CD4-positive, alpha-beta memory T cell (primary cell): ENCODE data around the gene SNAP25. TPM values are rescaled to one million over a fixed set of nuclear protein-coding genes. Genes with fewer than 3 reads are reported as not detected.
A peak's percentile ranks its signal among the peaks of the same experiment; 100 is the strongest.

Experiments used
- CTCF ChIA-PET: fragments of 350-600 bp; sonication (Branson Sonifier 250); formaldehyde crosslinking; loops from one replicate; lab custom pipeline; 2021; ENCODE audit warnings: inconsistent platforms; ENCODE audit not compliant: partially characterized antibody; lab: Charles Lee
- POLR2A ChIA-PET: fragments of 350-600 bp; sonication (Branson Sonifier 250); formaldehyde crosslinking; loops from one replicate; lab custom pipeline; 2021; ENCODE audit not compliant: partially characterized antibody; lab: Charles Lee
- DNase-seq, 5 donors: peaks; one replicate each; pipeline versions ENCODE4 v3.0.0 to v3.0.0-alpha.2; 2020 to 2022; ENCODE audit warnings: mixed read lengths in 1 of 5
- H3K27ac ChIP-seq: one replicate; pipeline ENCODE4 v1.7.0; 2013; ENCODE audit warnings: low read depth, low read length
- H3K27me3 ChIP-seq: 2 replicates; pipeline ENCODE4 v1.7.0; 2013; ENCODE audit warnings: mild to moderate bottlenecking, low read length, moderate library complexity; ENCODE audit not compliant: insufficient read depth
- H3K36me3 ChIP-seq: 2 replicates; pipeline ENCODE4 v1.7.0; 2013; ENCODE audit warnings: mild to moderate bottlenecking, low read length, moderate library complexity; ENCODE audit not compliant: insufficient read depth
- H3K4me1 ChIP-seq: 2 replicates; pipeline ENCODE4 v1.7.0; 2013; ENCODE audit warnings: mild to moderate bottlenecking, low read length, moderate library complexity; ENCODE audit not compliant: insufficient read depth
- H3K4me3 ChIP-seq, 2 donors: one replicate each; pipeline ENCODE4 v1.7.0; 2013; ENCODE audit warnings: low read length in 2 of 2, mild to moderate bottlenecking in 1 of 2
- H3K9me3 ChIP-seq, 2 donors: one replicate each; pipeline ENCODE4 v1.7.0; 2013; ENCODE audit warnings: low read length in 2 of 2, control low read depth in 1 of 2; ENCODE audit not compliant: control insufficient read depth in 1 of 2
- H3K27ac Mint-ChIP-seq, 7 donors: one replicate each; pipeline ENCODE4 v1.8.0; 2020 to 2021; ENCODE audit warnings: mixed read lengths in 7 of 7, mild to moderate bottlenecking in 6 of 7, inconsistent platforms in 3 of 7, moderate library complexity in 3 of 7
- H3K27me3 Mint-ChIP-seq, 2 donors: one replicate each; pipeline ENCODE4 v1.8.0; 2020 to 2021; ENCODE audit warnings: mixed read lengths in 2 of 2
- H3K36me3 Mint-ChIP-seq, 2 donors: one replicate each; pipeline ENCODE4 v1.8.0; 2020 to 2021; ENCODE audit warnings: mixed read lengths in 2 of 2, inconsistent platforms in 1 of 2, mild to moderate bottlenecking in 1 of 2
- H3K4me1 Mint-ChIP-seq, 4 donors: one replicate each; pipeline ENCODE4 v1.8.0; 2020 to 2021; ENCODE audit warnings: mixed read lengths in 4 of 4, mild to moderate bottlenecking in 1 of 4
- H3K4me3 Mint-ChIP-seq, 8 donors: one replicate each; pipeline ENCODE4 v1.8.0; 2020 to 2021; ENCODE audit warnings: mixed read lengths in 8 of 8, mild to moderate bottlenecking in 7 of 8, moderate library complexity in 6 of 8, inconsistent platforms in 3 of 8
- H3K9me3 Mint-ChIP-seq, 8 donors: one replicate each; pipeline ENCODE4 v1.8.0; 2020 to 2021; ENCODE audit warnings: mixed read lengths in 8 of 8, mild to moderate bottlenecking in 5 of 8, inconsistent platforms in 3 of 8, moderate library complexity in 1 of 8
- intact Hi-C: fragments of 100-400 bp; cut with micrococcal nuclease; formaldehyde crosslinking; loops from one replicate; pipeline ENCODE4 v1.15.1; 2023
- polyA plus RNA-seq, 2 donors: library from polyadenylated mRNA; unstranded; fragments of 300-500 nt; fragmentation: Illumina TruSeq; gene quantifications; one replicate each; pipeline ENCODE4 v1.2.3, GENCODE V29; 2021
- total RNA-seq, 2 experiments: library from RNA; stranded (reverse); gene quantifications; one replicate each; pipeline ENCODE4 v1.2.3, GENCODE V29; 2021

SNAP25 gene
- total and polyA plus RNA-seq, 4 experiments from 2014 or later, result 0.14 TPM; not detected in 3

DNA sequence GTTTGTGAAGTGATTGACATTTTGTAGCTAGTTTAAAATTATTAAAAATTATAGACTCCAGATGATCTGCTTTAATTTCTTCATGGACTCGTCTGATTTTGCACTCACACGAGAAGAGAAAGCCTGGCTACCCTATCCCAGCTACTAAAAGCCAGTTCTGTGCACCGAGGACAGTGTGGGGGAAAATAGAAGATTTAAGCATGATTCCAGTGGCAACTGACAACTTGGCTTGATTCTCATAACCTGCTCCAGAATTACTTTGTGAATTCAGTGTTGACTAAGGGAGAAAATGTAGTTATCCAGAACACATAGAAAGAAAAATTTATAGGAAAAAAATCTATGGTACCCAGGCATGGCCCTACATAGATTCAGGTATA, 88.7 kb downstream of the SNAP25 start:
- Histone ChIP-seq H3K9me3 (no peaks in the 10 kb centered on the region), H3K4me1 (peaks cover 14% of the 10 kb centered on the region), H3K4me3 (no peak overlapping the region), H3K27me3 (no peaks in the 10 kb centered on the region), H3K27ac (no peak overlapping the region), H3K36me3 (no peaks in the 10 kb centered on the region)
- intact Hi-C loops, result no loop called here
- CTCF ChIA-PET, result interaction anchor here (0.7 kb wide), 1 partner anchor 9 kb away, joined by 3 read pairs; no protein-coding TSS in a partner anchor
- POLR2A ChIA-PET, result no interaction called here
- peaks cover 7 to 14% of the 10 kb centered on the region in 2 donors for H3K27me3 Mint-ChIP-seq
- H3K27ac Mint-ChIP-seq, result peak overlapping the region in 1 of 7 donors; percentile 9
- peaks cover 17 to 39% (median 20%) of the 10 kb centered on the region in 4 donors for H3K4me1 Mint-ChIP-seq
- DNase-seq, result no peak
- no peaks in the 10 kb centered on the region for H3K9me3 Mint-ChIP-seq
- peak overlapping the region in 1 of 8 donors; percentile 7 for H3K4me3 Mint-ChIP-seq
- no peaks in the 10 kb centered on the region for H3K36me3 Mint-ChIP-seq

GRCh38 chr20:10308652-10309051, 90.0 kb downstream of the SNAP25 start:
- H3K4me1 ChIP-seq, result peaks cover 14% of the 10 kb centered on the region
- Mint-ChIP-seq H3K9me3 (no peaks in the 10 kb centered on the region), H3K4me3 (no peak overlapping the region), H3K4me1 (peaks cover 17 to 36% (median 20%) of the 10 kb centered on the region in 4 donors), H3K27ac (peak overlapping the region in 1 of 7 donors; percentile 9), H3K36me3 (no peaks in the 10 kb centered on the region), H3K27me3 (peaks cover 10 to 14% of the 10 kb centered on the region in 2 donors)
- POLR2A ChIA-PET, result no interaction called here
- no peak for DNase-seq
- no peak overlapping the region for H3K27ac ChIP-seq
- intact Hi-C loops, result no loop called here
- no peaks in the 10 kb centered on the region for H3K27me3 ChIP-seq
- no peaks in the 10 kb centered on the region for H3K9me3 ChIP-seq
- CTCF ChIA-PET, result no interaction called here
- H3K4me3 ChIP-seq, result no peak overlapping the region
- no peaks in the 10 kb centered on the region for H3K36me3 ChIP-seq

GRCh38 chr20:10309326-10309725, 90.7 kb downstream of the SNAP25 start:
- no peaks in the 10 kb centered on the region for H3K27me3 ChIP-seq
- H3K9me3 ChIP-seq, result no peaks in the 10 kb centered on the region
- ChIA-PET POLR2A (no interaction called here), CTCF (no interaction called here)
- H3K9me3 Mint-ChIP-seq, result no peaks in the 10 kb centered on the region
- H3K36me3 Mint-ChIP-seq, result no peaks in the 10 kb centered on the region
- H3K4me3 Mint-ChIP-seq, result no peak overlapping the region
- H3K27me3 Mint-ChIP-seq, result peaks cover 12 to 16% of the 10 kb centered on the region in 2 donors
- H3K36me3 ChIP-seq, result no peaks in the 10 kb centered on the region
- peaks cover 14% of the 10 kb centered on the region for H3K4me1 ChIP-seq
- no peak overlapping the region for H3K4me3 ChIP-seq
- intact Hi-C loops, result no loop called here
- DNase-seq, result no peak
- H3K27ac ChIP-seq, result no peak overlapping the region
- H3K27ac Mint-ChIP-seq, result no peak overlapping the region
- H3K4me1 Mint-ChIP-seq, result peaks cover 17 to 31% (median 20%) of the 10 kb centered on the region in 4 donors

DNA sequence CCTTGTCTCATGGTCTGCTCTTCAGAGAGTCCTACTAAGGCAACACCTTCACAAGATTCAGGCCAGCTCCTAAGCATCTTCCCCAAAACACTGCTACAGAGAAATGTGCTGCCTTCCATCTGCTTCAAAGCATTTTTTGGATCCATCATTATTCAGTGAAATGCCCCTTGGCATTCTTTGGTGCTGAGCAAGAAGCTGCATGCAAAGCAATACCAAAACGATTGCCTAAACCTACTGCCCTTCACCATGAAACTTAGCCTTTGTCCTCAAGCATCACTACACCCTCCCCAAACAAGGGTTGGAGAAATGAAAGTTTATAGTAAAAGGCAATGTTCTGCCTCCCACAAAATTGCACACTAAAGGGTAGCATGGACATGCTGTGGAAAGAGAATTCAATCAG, 93.5 kb downstream of the SNAP25 start:
- ChIA-PET POLR2A (no interaction called here), CTCF (no interaction called here)
- Mint-ChIP-seq H3K27ac (no peak overlapping the region), H3K4me3 (no peak overlapping the region), H3K27me3 (peaks cover 22 to 24% of the 10 kb centered on the region in 2 donors), H3K9me3 (peaks cover 0 to 2% (median 0%) of the 10 kb centered on the region in 8 donors), H3K36me3 (no peaks in the 10 kb centered on the region), H3K4me1 (peaks cover 9 to 16% (median 10%) of the 10 kb centered on the region in 4 donors)
- DNase-seq, result no peak
- Histone ChIP-seq H3K9me3 (no peaks in the 10 kb centered on the region), H3K4me3 (no peak overlapping the region), H3K27ac (no peak overlapping the region), H3K4me1 (peaks cover 5% of the 10 kb centered on the region), H3K36me3 (no peaks in the 10 kb centered on the region), H3K27me3 (no peaks in the 10 kb centered on the region)
- intact Hi-C loops, result no loop called here

GRCh38 chr20:10313215-10313614, 94.6 kb downstream of the SNAP25 start:
- Mint-ChIP-seq H3K4me1 (peaks cover 0 to 7% (median 3%) of the 10 kb centered on the region in 4 donors), H3K36me3 (no peaks in the 10 kb centered on the region)

DNA sequence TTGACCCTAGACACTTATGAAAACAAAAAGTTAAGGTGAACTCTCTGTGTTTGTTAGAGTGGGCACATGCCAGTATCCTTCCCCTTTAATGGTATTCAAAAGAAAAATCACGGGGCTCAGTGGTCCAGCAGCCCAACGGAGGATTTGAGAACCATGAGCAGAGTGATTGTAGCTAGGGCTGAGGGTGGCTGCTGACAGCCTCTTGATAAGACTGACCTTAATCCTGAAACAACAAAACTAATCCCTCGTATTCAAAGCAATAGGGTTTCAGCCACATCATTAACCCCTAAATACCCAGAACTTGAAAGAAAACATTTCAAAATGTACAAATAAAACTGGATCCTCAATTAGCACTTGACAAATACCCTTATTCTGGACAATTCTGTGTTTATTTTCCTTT, 95.1 kb downstream of the SNAP25 start:
- Mint-ChIP-seq H3K27me3 (peaks cover 22 to 23% of the 10 kb centered on the region in 2 donors), H3K27ac (no peak overlapping the region), H3K4me1 (peaks cover 0 to 4% (median under 1%) of the 10 kb centered on the region in 4 donors), H3K4me3 (no peak overlapping the region), H3K9me3 (peaks cover 0 to 3% (median 0%) of the 10 kb centered on the region in 8 donors), H3K36me3 (no peaks in the 10 kb centered on the region)
- ChIA-PET CTCF (no interaction called here), POLR2A (no interaction called here)
- Histone ChIP-seq H3K4me3 (no peak overlapping the region), H3K36me3 (no peaks in the 10 kb centered on the region), H3K4me1 (no peaks in the 10 kb centered on the region), H3K27ac (no peak overlapping the region), H3K27me3 (no peaks in the 10 kb centered on the region), H3K9me3 (no peaks in the 10 kb centered on the region)
- no peak for DNase-seq
- intact Hi-C loops, result no loop called here

More at GRCh38 chr20:10313215-10313614, 94.6 kb downstream of the SNAP25 start:
- Histone ChIP-seq H3K27ac (no peak overlapping the region), H3K27me3 (no peaks in the 10 kb centered on the region), H3K36me3 (no peaks in the 10 kb centered on the region), H3K4me1 (no peaks in the 10 kb centered on the region), H3K4me3 (no peak overlapping the region), H3K9me3 (no peaks in the 10 kb centered on the region)
- intact Hi-C loops, result no loop called here
- ChIA-PET CTCF (no interaction called here), POLR2A (no interaction called here)
- Mint-ChIP-seq H3K27me3 (peaks cover 22 to 24% of the 10 kb centered on the region in 2 donors), H3K4me3 (no peak overlapping the region), H3K27ac (no peak overlapping the region), H3K9me3 (peaks cover 0 to 3% (median 0%) of the 10 kb centered on the region in 8 donors)
- no peak for DNase-seq

GRCh38 chr20:10314198-10314597, 95.6 kb downstream of the SNAP25 start:
- Mint-ChIP-seq H3K4me3 (no peak overlapping the region), H3K36me3 (no peaks in the 10 kb centered on the region), H3K27me3 (peaks cover 21 to 25% of the 10 kb centered on the region in 2 donors), H3K27ac (no peak overlapping the region), H3K9me3 (peaks cover 0 to 3% (median 0%) of the 10 kb centered on the region in 8 donors), H3K4me1 (no peaks in the 10 kb centered on the region)
- Histone ChIP-seq H3K27me3 (no peaks in the 10 kb centered on the region), H3K4me3 (no peak overlapping the region), H3K27ac (no peak overlapping the region), H3K36me3 (no peaks in the 10 kb centered on the region), H3K9me3 (no peaks in the 10 kb centered on the region), H3K4me1 (no peaks in the 10 kb centered on the region)
- intact Hi-C loops, result no loop called here
- ChIA-PET POLR2A (no interaction called here), CTCF (no interaction called here)
- no peak for DNase-seq
